NCI-H1105 (cell line): ENCODE data around the gene ZFX.

Experiments
- DNase-seq: peaks from one replicate; lab custom pipeline; 2025; lab: John Stamatoyannopoulos, UW

Gene ZFX

DNA sequence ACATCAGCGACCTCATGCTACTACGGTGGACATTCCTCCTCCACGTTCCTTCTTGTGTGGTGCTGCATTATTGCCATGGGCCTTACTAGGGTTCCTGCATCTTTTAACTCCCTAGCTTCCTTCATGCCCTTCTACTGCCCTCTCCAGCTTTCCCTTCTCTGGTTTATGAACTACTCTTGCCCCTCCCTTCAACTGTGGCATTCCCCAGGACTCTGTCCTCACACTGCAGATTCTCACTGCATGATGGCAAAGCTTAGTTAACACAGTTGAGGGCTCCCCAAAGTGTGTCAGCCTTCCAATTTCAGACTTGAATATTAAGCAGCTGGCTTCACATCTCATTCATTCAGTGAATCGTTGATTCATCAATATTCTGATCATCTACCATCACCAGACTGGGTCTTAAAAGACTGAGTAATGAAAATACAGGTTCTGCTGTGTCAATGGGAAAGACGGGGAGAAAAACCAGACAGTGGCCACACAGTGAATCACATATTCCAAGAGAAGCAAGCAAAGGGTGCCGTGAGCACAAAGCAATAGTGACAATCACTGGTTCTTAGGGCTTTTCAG lies 53.0 kb downstream of the ZFX start:
- no peak for DNase-seq

GRCh38 chrX:24203072-24203808 lies 53.7 kb downstream of the ZFX start:
- no peak for DNase-seq

GRCh38 chrX:24204331-24204730 lies 54.8 kb downstream of the ZFX start:
- no peak for DNase-seq

DNA sequence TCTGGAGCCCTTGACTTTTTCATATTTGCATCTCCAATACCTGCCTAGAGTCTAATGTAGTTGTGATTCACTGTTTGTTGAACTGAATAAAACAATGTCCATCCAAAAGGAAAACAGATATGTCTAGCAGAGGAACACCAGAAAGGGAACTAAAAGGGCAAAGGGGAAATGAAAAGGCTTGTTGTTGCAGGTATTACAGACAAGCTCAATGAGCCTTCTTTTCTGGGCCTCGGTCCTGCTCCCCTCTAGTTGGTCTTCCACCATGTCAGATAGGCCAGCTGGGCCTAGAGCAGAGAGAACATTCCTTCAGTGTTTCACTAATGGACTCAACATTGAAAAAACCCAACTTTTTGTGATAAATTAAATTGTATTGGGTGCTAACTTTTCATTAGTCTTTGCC lies 55.4 kb downstream of the ZFX start:
- no peak for DNase-seq

DNA sequence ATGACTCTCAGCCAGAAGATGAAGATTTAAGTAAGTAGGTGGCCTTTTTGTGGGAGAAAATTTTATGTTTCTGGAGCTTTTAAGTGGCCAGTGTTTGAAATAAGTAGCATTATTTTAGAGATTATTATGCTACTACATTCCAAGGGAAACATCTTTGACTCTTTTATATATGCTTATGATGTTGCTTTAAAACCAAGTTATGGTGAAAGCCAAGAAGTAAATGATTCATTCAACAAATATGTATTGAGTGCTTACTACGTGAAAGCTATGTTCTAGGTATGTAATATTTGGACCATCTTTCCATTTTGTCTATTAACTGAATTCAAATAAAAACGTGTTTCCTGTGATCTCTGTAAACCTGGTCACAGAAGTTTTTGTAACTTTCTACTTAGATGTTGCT lies 58.3 kb downstream of the ZFX start:
- no peak for DNase-seq

DNA sequence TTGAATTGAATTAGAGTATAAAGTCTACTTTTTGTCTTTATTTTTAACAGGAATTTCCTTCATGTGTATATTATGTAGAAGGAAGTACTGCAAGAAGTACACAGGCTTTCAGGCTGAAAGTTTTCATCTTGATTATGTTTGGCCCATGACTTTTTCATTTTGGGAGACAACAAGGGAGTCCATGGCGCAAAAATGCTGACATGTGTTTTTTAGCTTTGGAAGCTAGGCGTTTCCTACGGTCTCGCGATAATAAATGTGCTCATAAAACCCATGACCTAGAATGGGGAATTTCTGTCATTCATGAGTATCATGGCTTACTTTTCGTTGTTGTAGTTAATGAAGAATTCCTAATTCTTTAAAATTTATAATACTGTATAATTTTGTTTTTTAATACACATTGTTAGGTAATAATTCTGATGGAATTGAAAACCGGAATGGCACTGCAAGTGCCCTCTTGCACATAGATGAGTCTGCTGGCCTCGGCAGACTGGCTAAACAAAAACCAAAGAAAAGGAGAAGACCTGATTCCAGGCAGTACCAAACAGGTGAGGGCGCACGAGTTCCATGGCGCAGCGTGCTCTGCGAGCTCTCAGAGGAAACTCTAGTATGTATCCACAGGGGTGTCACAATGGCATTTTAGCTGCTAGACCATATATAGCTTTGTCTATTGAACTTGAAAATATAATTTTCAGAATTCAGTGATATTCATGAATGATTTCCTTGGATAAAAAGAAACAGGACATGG lies 59.1 kb downstream of the ZFX start:
- no peak for DNase-seq

DNA sequence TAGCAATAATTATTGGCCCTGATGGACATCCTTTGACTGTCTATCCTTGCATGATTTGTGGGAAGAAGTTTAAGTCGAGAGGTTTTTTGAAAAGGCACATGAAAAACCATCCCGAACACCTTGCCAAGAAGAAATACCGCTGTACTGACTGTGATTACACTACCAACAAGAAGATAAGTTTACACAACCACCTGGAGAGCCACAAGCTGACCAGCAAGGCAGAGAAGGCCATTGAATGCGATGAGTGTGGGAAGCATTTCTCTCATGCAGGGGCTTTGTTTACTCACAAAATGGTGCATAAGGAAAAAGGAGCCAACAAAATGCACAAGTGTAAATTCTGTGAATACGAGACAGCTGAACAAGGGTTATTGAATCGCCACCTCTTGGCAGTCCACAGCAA lies 60.7 kb downstream of the ZFX start:
- no peak for DNase-seq

- no peak for DNase-seq
Measured at GRCh38 chrX:24214568-24214967, 65.0 kb downstream of the ZFX start.

DNA sequence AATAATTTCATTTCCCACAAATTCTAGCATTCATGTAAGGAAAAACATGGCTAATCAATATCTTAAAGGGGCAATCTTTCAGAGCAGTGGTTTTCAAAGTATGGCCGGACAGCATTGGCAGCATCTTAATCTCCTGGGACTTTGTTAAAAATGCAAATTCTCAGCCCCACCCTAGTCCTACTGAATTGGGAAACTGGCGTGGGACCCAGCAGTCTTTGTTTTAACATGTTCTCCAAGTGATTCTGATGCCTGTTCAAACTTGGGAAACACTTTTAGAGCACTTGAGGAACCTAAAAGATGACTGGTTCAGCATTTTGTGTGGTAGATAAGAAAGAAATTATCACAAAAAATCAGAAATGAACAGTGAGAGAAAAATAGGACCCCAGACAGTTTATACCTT lies 65.7 kb downstream of the ZFX start:
- DNase-seq = no peak

DNA sequence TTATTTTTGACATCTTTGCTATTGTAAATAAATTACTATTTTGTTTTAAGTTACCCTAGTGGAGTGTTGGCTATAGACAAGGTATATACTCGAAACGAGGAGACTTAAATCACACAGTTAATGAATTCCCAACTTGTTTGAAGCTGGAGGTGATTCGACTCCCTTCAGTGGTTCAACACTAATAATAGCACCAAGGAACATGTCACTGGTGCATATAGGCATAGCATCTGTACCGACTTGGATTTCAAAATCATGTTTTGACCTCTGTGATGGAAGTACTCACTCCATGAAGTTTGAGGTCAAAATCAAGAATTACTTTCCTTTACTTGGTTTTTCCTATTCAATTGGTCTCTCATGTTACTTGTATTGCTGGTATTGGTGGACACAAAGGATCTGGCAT lies 66.5 kb downstream of the ZFX start:
- DNase-seq = no peak

DNA sequence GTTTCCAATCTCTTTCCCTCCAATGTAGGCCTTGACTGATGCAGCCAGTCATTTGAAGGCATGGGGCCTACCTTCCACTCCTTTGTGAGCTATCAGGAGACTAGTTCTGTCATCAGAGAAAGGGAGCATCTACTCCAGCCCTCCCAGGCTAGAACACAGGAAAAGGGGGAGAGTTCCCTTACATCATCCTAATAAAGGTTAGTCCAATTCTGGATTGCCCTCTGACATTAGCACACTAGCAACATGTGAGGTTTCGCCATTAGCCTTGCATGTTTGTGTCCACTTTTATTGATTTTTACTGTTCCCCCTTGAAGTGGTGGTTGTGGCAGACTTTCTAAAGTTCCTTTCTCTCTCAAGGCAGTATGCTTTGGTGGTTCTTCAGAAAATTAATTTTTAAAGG lies 67.3 kb downstream of the ZFX start:
- no peak for DNase-seq

DNA sequence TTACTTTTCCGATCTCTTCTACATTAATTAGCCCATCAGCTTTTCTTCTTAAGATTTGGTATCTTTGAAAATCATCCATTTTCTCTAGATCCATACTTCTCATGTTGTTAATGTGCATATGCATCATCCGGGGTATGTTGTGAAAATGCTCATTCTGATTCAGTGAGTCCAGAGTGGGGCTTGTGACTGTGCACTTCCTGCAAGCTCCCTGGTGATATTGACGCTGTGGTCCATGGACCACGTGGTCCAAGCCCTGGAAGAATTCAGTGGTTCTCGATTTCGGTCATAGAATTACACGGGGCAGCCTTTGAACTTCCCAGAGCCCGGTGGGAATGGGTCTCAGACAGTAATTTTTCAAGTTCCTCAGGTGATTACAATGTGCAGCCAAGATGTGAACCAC lies 69.8 kb downstream of the ZFX start:
- no peak for DNase-seq

DNA sequence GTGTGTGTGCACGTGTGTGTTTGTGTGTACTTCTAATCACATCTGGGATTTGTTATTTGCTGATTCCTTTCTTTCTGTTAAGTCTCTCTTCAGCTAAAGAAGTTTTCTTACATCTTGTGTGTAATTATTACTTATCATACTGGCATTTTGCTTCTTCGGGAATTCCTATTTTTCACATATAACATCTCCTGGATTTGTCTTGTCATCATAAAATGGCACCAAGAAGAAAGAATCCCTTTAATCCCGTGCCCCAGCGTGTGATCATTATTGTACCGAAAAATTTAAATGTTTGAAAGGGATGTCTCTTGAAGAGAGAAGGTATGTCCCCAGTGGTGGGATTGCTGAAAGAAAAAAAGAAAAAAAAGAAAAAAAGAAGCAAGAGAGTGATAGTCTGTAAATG lies 72.3 kb downstream of the ZFX start:
- no peak for DNase-seq

DNA sequence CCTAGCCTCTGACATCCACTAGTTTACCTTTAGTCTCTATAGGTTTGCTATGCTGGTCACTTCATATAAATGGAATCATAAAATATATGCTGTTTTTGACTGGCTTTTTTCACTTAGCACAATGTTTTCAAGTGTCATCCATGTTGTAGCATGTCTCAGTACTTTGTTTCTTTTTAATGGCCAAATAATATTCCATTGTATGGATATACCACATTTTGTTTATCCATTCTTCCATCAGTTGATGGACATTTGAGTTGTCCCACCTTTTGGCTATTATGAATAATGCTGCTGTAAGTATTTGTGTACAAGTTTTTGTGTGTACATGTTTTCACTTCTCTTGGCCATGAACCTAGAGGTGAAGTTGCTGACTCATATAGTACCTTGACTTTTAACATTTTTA lies 75.7 kb downstream of the ZFX start:
- DNase-seq = no peak

DNA sequence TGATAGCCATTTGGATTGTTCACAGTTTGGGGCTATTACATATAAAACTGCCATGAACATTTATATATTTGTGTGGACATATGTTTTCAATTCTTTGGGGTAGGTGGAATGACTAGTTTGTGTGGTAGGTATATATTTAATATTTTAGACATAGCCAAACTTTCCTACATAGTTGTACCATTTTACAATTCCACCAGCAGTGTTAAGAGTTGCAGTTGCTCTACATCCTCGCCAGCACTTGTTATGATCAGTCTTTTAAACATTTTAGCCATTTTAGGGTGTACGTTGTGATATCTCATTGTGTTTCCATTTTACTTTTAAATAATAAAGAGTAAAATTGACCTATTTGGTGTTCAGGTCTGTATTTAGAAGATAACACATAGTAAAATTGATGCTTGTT lies 76.6 kb downstream of the ZFX start:
- DNase-seq = no peak

GRCh38 chrX:24228596-24228995 lies 79.1 kb downstream of the ZFX start:
- DNase-seq = no peak

DNA sequence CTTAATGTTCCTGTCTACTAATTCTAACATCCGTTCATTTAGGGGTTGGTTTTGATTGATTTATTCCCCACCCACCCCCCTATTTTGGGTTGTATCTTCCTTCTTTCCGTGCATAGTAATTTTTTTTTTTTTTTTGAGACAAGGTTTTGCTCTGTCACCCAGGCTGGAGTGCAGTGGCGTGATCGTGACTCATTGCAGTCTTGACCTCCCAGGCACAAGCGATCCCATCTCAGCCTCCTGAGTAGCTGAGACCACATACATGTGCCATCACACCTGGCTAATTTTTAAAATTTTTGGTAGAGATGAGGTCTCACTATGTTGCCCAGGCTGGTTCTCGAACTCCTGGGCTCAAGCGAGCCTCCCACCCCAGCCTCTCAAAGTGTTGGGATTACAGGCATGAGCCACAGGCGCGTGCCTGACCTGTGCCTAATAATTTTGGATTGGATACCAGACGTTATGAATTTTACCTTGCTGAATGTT lies 79.9 kb downstream of the ZFX start:
- DNase-seq = no peak

- no peak for DNase-seq
Measured at GRCh38 chrX:24229976-24230375, 80.4 kb downstream of the ZFX start.

- no peak for DNase-seq
Measured at GRCh38 chrX:24231131-24231540, 81.6 kb downstream of the ZFX start.

DNA sequence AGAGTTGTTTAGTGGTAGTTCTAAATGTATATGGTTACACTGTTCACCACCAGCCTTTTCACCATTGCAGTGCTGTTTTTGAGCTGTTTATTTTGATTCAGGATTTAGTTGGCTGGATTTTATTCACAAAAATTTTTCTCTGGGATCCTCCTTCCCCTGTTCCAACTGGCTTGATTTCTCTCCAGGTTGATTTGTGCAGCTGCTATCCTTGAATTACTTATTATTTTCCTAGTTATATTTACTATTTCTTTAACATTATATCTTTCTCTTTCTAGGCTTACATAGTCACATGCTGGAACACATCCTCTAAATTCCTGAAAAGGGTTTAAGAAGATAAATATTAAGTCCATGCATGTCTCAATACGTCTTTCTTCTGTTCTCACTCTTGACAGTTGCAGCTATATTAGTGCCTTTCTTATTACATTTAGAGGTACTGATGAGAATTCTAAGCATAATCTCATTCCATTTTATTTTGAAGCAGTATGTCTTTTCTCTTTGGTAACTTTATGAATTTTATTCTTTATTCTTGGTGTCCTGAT lies 82.2 kb downstream of the ZFX start:
- no peak for DNase-seq

DNA sequence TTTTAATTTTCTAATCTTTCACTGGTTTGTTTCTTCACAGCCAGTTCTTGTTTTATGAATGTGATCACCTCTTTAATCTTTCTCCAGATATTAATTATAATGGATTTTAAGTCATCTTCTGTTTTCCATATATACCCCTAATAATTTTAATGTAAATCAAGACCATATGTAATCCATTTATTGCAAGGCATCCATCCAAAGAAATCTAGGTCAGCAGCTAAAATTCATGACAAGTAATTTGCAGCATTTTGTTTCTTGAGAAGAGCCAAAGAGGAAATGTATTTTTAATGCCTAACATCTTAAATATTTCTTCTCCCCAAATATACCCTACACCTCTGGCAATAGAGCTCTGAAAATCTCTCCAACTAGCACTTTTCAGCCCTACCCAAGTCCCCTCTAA lies 83.3 kb downstream of the ZFX start:
- no peak for DNase-seq

DNA sequence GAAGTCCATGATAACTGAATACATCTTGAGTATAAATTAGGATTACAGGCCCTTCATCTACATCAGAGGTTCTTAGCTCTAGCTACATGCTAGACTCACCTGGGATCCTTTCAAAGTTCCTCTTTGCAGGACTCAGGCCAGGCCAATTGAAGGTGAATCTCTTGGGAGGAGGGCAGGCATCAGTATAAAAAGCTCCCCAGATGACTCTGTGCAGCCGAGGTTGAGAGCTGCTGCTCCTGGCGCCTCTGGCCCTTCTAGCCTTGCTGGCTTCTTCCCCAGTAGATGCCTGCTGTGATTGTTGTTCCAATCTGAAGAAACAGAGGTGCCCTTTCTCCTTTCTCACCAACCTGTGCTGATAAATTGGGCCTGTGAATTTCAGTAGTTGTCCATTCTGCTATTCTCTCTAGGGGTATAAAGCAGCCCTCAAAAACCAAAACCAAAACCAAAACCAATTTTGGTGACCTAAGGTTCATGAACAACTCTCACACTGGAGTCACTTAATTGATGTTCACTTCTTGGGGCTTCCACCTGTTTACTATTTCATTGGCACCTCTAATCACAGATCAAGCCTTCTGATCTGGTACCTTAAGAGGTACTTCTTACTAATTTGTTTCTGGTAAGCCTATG lies 85.7 kb downstream of the ZFX start:
- DNase-seq = no peak
